GM10266 (cell line): Measurements from ENCODE around the gene THRB.

ENCODE experiments used
- DNase-seq: peaks from one replicate; pipeline ENCODE4 v3.0.0; 2012; ENCODE audit errors: extremely low spot score
- TF ChIP-seq, protein P1 (sequence below): IDR thresholded peaks from 2 replicates; pipeline ENCODE4 v1.5.1; 2012; ENCODE audit warnings: mild to moderate bottlenecking, low read depth; ENCODE audit not compliant: control insufficient read depth, insufficient read depth; ENCODE audit errors: missing control alignments

Gene THRB

DNA sequence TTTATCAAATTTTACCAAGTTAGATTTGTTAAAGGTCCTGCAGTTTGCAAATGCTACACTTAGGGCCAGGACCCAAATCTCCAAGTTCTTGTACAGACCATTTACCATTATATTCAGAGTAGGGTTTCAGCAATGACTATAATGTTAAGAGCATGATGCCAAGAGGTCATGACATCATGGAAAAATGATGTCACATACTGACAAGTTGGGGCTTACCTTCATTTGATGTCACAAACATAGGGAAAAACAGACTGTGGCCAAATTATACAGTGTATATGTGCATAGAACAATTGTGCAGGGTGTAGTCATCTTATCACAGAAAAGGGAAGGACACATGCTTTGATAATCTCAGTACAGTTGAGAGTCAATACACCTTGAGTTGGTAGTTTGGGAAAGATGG lies 10.1 kb upstream of the THRB start:
- TF ChIP-seq, protein P1, sequence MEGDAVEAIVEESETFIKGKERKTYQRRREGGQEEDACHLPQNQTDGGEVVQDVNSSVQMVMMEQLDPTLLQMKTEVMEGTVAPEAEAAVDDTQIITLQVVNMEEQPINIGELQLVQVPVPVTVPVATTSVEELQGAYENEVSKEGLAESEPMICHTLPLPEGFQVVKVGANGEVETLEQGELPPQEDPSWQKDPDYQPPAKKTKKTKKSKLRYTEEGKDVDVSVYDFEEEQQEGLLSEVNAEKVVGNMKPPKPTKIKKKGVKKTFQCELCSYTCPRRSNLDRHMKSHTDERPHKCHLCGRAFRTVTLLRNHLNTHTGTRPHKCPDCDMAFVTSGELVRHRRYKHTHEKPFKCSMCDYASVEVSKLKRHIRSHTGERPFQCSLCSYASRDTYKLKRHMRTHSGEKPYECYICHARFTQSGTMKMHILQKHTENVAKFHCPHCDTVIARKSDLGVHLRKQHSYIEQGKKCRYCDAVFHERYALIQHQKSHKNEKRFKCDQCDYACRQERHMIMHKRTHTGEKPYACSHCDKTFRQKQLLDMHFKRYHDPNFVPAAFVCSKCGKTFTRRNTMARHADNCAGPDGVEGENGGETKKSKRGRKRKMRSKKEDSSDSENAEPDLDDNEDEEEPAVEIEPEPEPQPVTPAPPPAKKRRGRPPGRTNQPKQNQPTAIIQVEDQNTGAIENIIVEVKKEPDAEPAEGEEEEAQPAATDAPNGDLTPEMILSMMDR, result no peak
- DNase-seq, result no peak

- DNase-seq, result no peak
- TF ChIP-seq, protein P1, result no peak
Observed at GRCh38 chr3:24503616-24504113, 9.0 kb upstream of the THRB start.

- no peak for DNase-seq
Observed at GRCh38 chr3:24502690-24503089, 8.0 kb upstream of the THRB start.

GRCh38 chr3:24500806-24501205 lies 6.2 kb upstream of the THRB start:
- TF ChIP-seq, protein P1, result no peak
- DNase-seq, result no peak

More at GRCh38 chr3:24502690-24503089, 8.0 kb upstream of the THRB start:
- TF ChIP-seq, protein P1, result no peak

- TF ChIP-seq, protein P1, result no peak
- DNase-seq, result no peak
Observed at GRCh38 chr3:24499991-24500390, 5.3 kb upstream of the THRB start.

DNA sequence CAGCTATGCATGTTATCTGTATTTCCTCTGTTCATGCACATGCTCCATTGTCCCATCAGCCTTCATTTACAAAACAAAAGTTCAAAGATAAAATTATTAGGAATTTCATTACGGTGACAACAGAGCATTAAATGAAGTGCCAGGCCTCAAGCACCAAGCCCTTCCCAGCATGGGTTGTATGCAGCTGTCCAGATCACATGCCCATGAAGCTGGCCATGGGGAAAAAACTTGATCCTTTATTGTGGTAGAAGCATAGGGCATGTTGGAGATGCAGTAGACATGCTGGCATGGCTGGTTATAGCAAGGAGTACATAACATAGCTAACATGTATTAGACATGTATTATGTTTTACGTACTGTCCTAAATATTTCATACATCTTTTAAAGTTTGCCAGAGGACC lies 4.1 kb upstream of the THRB start:
- no peak for DNase-seq
- TF ChIP-seq, protein P1, result no peak

DNA sequence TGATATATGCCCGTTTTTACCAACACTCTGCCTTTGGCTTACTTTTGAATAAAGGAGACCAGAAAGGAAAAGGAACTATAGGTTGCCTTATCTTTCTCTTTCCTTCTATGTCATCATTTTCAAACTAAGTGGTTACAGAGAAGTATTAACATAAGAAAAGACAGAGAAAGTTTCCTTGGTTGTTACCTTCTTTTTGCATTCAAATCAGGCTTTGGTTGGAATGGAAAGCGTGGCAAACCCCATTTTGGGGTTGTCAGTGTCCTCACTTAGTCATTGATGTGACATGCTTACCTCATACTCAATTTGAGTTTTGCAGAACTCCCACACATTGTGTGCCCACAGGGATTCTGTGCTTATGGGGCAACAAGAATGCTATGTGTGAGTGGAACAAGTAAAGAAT lies 3.7 kb upstream of the THRB start:
- DNase-seq, result no peak
- TF ChIP-seq, protein P1, result no peak

DNA sequence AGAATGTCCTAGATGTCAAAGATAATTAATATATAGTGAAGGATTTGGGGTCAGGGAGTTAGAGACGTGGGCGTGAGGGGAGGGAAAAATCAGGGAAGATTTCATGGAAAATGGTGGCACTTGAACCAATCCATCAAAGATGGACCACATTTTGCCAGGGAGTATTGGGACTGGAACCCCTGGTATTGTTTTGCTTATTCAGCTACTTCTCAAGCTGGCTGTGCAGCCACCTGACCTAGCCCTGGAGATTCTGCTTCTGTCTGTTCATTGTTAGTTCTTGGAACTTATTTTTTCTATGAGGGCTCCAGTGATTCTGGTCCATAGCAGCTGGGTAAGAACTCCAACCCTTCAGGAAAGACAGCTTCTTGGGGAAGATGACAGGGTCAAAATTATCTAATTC lies 3.3 kb upstream of the THRB start:
- TF ChIP-seq, protein P1, result no peak

More for the DNA sequence above, 3.3 kb upstream of the THRB start:
- no peak for DNase-seq
